Measurements from ENCODE around the gene FAIM2.

- TF ChIP-seq CTCF (IDR thresholded peaks at IDR 0.05; ENCODE audit: borderline replicate concordance, extremely low read depth, low read length, poor library complexity, severe bottlenecking), result no peak
- TF ChIP-seq EZH2 (IDR thresholded peaks at IDR 0.05; ENCODE audit: borderline replicate concordance, low read depth, low read length, severe bottlenecking), result no peak
Measured at GRCh38 chr12:49942921-49943624, 39.4 kb upstream of the FAIM2 start.
